ENCODE results near the gene ZNF213.

Gene ZNF213

DNA sequence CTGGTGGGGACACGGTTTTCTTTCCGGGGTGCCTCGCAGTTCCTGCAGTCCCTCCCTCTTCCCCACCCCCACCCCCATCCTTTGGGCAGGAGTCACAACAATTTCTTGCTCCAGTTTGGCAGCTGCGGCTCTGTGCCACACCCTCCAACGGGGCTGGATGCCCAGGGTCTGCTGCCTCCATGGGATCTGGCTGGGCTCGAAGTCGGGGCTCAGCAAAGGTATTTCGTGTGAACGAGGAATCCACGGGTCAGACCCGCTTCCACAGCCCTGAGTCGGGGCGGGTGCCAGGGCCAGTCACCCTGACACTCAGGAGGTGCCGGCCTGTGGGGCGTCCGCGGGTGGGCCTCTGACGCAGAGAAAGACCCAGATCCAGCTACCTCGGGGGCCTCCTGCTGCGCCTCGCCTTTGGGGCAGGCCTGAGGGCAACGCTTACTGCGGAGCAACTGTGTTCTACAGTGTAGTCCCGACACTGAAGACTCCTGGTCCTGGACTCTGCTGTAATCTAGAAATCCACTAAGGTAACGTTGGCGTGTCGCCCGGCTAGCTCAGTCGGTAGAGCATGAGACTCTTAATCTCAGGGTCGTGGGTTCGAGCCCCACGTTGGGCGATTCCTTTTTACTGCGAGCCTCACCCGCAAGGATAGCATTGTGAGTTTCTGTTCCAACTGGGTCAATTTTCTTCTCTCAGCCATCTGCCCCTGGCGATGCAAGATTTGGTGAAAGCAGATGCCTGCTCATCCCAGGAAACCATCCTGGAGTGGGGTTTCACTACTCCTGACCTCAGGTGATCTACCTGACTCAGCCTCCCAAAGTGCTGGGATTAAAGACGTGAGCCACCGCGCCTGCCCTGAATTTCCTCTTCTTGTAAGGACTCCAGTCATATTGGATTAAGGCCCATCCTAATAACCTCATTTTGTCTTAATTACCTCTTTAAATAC lies 40.6 kb downstream of the ZNF213 start (continued):
- TF ChIP-seq, protein P1, sequence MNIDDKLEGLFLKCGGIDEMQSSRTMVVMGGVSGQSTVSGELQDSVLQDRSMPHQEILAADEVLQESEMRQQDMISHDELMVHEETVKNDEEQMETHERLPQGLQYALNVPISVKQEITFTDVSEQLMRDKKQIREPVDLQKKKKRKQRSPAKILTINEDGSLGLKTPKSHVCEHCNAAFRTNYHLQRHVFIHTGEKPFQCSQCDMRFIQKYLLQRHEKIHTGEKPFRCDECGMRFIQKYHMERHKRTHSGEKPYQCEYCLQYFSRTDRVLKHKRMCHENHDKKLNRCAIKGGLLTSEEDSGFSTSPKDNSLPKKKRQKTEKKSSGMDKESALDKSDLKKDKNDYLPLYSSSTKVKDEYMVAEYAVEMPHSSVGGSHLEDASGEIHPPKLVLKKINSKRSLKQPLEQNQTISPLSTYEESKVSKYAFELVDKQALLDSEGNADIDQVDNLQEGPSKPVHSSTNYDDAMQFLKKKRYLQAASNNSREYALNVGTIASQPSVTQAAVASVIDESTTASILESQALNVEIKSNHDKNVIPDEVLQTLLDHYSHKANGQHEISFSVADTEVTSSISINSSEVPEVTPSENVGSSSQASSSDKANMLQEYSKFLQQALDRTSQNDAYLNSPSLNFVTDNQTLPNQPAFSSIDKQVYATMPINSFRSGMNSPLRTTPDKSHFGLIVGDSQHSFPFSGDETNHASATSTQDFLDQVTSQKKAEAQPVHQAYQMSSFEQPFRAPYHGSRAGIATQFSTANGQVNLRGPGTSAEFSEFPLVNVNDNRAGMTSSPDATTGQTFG (tag by site-specific recombination; IDR thresholded peaks at IDR 0.05; ENCODE audit: borderline replicate concordance) = no peak
- TF ChIP-seq BCL11B (tag by site-specific recombination; IDR thresholded peaks at IDR 0.05; ENCODE audit: low read depth) (no peak), ZNF768 (tag by site-specific recombination; IDR thresholded peaks at IDR 0.05) (no peak), ZNF561 (tag by site-specific recombination; IDR thresholded peaks at IDR 0.05; ENCODE audit: borderline replicate concordance) (peak; percentile 84), ZNF324 (tag by site-specific recombination; IDR thresholded peaks at IDR 0.05) (0 out of 2 replicates have a peak, but pooled peaks have one; percentile 59), RBAK (tag by site-specific recombination; IDR thresholded peaks at IDR 0.05) (no peak), ZNF19 (tag by site-specific recombination; IDR thresholded peaks at IDR 0.05; ENCODE audit: low read depth) (no peak), ZSCAN18 (tag by site-specific recombination; IDR thresholded peaks at IDR 0.05) (no peak), ZBTB8A (tag by site-specific recombination; IDR thresholded peaks at IDR 0.05) (peak; percentile 58), ZNF174 (tag by site-specific recombination; IDR thresholded peaks at IDR 0.05) (no peak), ZNF133 (tag by site-specific recombination; IDR thresholded peaks at IDR 0.05) (no peak), ZNF701 (tag by site-specific recombination; IDR thresholded peaks at IDR 0.05) (no peak), ZNF830 (tag by site-specific recombination; IDR thresholded peaks at IDR 0.05; ENCODE audit: low read depth) (no peak), ZNF571 (tag by site-specific recombination; IDR thresholded peaks at IDR 0.05) (no peak), HOXC10 (CRISPR knock-in tag; IDR thresholded peaks at IDR 0.05) (no peak), ZNF76 (tag by site-specific recombination; IDR thresholded peaks at IDR 0.05; ENCODE audit: borderline replicate concordance, low read depth) (peak; percentile 31; the same call in 1 of the 2 replicates), ZNF138 (tag by site-specific recombination; IDR thresholded peaks at IDR 0.05; ENCODE audit: borderline replicate concordance) (no peak), ZNF513 (tag by site-specific recombination; IDR thresholded peaks at IDR 0.05) (no peak), ZNF2 (tag by site-specific recombination; IDR thresholded peaks at IDR 0.05) (peak; percentile 68), ZNF544 (tag by site-specific recombination; IDR thresholded peaks at IDR 0.05) (no peak), ZNF747 (tag by site-specific recombination; IDR thresholded peaks at IDR 0.05) (no peak), ZNF114 (tag by site-specific recombination; IDR thresholded peaks at IDR 0.05) (no peak), ZBTB21 (tag by site-specific recombination; IDR thresholded peaks at IDR 0.05) (no peak), ZNF501 (tag by site-specific recombination; IDR thresholded peaks at IDR 0.05) (0 out of 2 replicates have a peak, but pooled peaks have one; percentile 41)
- TF ChIP-seq, protein P2, sequence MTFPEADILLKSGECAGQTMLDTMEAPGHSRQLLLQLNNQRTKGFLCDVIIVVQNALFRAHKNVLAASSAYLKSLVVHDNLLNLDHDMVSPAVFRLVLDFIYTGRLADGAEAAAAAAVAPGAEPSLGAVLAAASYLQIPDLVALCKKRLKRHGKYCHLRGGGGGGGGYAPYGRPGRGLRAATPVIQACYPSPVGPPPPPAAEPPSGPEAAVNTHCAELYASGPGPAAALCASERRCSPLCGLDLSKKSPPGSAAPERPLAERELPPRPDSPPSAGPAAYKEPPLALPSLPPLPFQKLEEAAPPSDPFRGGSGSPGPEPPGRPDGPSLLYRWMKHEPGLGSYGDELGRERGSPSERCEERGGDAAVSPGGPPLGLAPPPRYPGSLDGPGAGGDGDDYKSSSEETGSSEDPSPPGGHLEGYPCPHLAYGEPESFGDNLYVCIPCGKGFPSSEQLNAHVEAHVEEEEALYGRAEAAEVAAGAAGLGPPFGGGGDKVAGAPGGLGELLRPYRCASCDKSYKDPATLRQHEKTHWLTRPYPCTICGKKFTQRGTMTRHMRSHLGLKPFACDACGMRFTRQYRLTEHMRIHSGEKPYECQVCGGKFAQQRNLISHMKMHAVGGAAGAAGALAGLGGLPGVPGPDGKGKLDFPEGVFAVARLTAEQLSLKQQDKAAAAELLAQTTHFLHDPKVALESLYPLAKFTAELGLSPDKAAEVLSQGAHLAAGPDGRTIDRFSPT (tag by site-specific recombination; IDR thresholded peaks at IDR 0.05) = 0 out of 2 replicates have a peak, but pooled peaks have one; percentile 18
- TF ChIP-seq, protein P3, sequence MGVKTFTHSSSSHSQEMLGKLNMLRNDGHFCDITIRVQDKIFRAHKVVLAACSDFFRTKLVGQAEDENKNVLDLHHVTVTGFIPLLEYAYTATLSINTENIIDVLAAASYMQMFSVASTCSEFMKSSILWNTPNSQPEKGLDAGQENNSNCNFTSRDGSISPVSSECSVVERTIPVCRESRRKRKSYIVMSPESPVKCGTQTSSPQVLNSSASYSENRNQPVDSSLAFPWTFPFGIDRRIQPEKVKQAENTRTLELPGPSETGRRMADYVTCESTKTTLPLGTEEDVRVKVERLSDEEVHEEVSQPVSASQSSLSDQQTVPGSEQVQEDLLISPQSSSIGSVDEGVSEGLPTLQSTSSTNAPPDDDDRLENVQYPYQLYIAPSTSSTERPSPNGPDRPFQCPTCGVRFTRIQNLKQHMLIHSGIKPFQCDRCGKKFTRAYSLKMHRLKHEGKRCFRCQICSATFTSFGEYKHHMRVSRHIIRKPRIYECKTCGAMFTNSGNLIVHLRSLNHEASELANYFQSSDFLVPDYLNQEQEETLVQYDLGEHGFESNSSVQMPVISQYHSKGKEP (tag by site-specific recombination; IDR thresholded peaks at IDR 0.05) = no peak
- TF ChIP-seq, protein P4, sequence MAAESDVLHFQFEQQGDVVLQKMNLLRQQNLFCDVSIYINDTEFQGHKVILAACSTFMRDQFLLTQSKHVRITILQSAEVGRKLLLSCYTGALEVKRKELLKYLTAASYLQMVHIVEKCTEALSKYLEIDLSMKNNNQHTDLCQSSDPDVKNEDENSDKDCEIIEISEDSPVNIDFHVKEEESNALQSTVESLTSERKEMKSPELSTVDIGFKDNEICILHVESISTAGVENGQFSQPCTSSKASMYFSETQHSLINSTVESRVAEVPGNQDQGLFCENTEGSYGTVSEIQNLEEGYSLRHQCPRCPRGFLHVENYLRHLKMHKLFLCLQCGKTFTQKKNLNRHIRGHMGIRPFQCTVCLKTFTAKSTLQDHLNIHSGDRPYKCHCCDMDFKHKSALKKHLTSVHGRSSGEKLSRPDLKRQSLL (tag by site-specific recombination; IDR thresholded peaks at IDR 0.05) = peak; percentile 54

Measured in HEK293 (cell line).